Calu3 (cell line): ENCODE data around the gene PRAMEF8. TPM values are rescaled to one million over a fixed set of nuclear protein-coding genes. Genes with fewer than 3 reads are reported as not detected.

Source experiments
- total RNA-seq: library from RNA; stranded (reverse); gene quantifications from 2 replicates; pipeline ENCODE4 v1.2.3, GENCODE V29; 2022

PRAMEF8 gene
- total RNA-seq, 1 experiment from 2014 or later = not detected

Other genes starting within 250 kb of the PRAMEF8 start
- not detected in 2 replicates for gene PRAMEF27, start 228.6 kb downstream of the PRAMEF8 start, total RNA-seq
- gene HNRNPCL3, start 224.4 kb downstream of the PRAMEF8 start, total RNA-seq = not detected in 2 replicates
- not detected in 2 replicates for gene PRAMEF25, start 214.4 kb downstream of the PRAMEF8 start, total RNA-seq
- not detected in 2 replicates for gene HNRNPCL2, start 168.3 kb downstream of the PRAMEF8 start, total RNA-seq
- not detected in 2 replicates for gene PRAMEF26, start 129.1 kb downstream of the PRAMEF8 start, total RNA-seq
- not detected in 2 replicates for gene HNRNPCL4, start 119.5 kb downstream of the PRAMEF8 start, total RNA-seq
- gene PRAMEF9, start 113.3 kb downstream of the PRAMEF8 start, total RNA-seq = not detected in 2 replicates
- gene PRAMEF13, start 83.7 kb downstream of the PRAMEF8 start, total RNA-seq = not detected in 2 replicates
- not detected in 2 replicates for gene PRAMEF18, start 59.0 kb downstream of the PRAMEF8 start, total RNA-seq
- not detected in 2 replicates for gene PRAMEF5, start 30.9 kb downstream of the PRAMEF8 start, total RNA-seq
- gene PRAMEF33, start 18.4 kb upstream of the PRAMEF8 start, total RNA-seq = not detected in 2 replicates
- not detected in 2 replicates for gene PRAMEF15, start 30.4 kb upstream of the PRAMEF8 start, total RNA-seq
- not detected in 2 replicates for gene PRAMEF14, start 62.0 kb upstream of the PRAMEF8 start, total RNA-seq
- not detected in 2 replicates for gene PRAMEF19, start 86.8 kb upstream of the PRAMEF8 start, total RNA-seq
- not detected in 2 replicates for gene PRAMEF17, start 104.5 kb upstream of the PRAMEF8 start, total RNA-seq
- gene PRAMEF20, start 125.3 kb upstream of the PRAMEF8 start, total RNA-seq = not detected in 2 replicates
- not detected in 2 replicates for gene LRRC38, start 228.9 kb upstream of the PRAMEF8 start, total RNA-seq